ENCODE measurements around the gene C2orf42.
"Not testable (repeated sequence)": the region's sequence is repeated elsewhere in the genome, so short reads cannot be mapped to it uniquely, and the experiment has no call there.

C2orf42 gene

DNA sequence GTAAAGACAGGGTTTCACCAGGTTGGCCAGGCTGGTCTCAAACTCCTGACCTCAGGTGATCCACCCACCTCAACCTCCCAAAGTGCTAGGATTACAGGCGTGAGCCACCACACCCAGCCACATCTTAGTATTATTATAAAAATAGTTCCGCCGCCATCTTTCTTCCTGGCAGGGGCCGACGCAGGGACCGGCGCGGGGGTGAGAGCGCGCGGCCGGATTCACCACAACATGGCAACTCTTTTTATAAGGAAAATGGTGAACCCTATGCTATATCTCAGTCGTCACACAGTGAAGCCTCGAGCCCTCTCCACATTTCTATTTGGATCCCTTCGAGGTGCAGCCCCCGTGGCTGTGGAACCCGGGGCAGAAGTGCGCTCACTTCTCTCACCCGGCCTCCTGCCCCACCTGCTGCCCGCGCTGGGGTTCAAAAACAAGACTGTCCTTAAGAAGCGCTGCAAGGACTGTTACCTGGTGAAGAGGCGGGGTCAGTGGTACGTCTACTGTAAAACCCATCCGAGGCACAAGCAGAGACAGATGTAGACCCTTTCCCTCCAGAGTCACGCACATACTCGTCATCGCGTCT is 88.4 kb downstream of the C2orf42 start:
- not testable (repeated sequence) for DNase-seq

DNA sequence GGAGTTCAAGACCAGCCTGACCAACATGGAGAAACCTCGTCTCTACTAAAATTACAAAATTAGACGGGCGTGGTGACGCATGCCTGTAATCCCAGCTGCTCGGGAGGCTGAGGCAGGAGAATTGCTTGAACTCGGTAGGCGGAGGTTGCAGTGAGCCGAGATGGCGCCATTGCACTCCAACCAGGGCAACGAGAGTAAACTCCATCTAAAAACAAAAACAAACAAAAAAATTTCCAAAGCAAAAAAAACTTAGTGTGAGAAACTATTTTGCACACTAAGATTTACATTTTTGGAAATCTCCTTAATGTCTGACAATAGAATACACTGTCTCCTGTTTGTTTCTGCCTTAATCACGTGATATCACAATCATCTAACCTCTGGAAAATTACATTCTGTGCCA is 89.1 kb downstream of the C2orf42 start:
- DNase-seq = not testable (repeated sequence)

DNA sequence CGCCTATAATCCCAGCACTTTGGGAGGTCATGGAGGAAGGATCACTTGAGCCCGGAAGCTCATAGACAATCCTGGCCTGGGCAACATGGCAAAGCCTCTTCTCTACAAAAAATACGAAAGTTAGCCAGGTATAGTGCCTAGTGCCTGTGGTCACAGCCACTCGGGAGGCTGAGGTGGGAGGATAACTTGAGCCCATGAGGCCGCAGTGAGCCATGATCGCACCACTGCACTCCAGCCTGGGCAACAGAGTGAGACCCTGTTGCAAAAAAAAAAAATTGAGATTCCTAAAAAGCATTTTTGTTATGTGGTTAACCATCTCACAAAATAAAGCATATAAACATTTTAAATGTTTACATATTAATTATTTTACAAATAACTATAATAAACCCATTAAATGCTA is 89.6 kb downstream of the C2orf42 start:
- DNase-seq = no peak

All from RPMI8226 (cell line).